Islet of Langerhans (tissue), 1 donor: ENCODE results near the gene MPHOSPH8.
"Not testable (repeated sequence)": the region's sequence is repeated elsewhere in the genome, so short reads cannot be mapped to it uniquely, and the experiment has no call there.

Source experiments
- FAIRE-seq: peaks from one replicate; lab custom pipeline; 2011; peaks lifted over from hg19 to GRCh38; lab: Jason Lieb, UNC

MPHOSPH8 gene

DNA sequence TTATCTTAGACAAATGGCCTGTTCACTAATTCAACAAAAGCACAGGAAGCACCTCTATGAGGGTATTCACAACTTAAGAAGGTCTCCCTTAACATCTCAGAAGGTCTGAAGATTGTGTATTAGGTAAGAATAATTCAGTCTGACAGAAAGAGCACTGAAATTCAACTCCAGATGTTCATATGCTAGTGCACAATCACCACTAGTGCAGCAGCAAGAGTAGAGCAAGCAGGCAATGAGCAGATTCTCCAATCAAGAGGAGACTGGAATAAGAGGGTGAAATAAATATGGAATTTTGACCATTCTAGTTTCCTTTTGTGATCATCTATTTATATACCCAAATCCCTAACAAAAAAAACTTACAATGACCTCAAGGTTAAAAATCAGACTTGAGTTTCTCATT lies 52.0 kb downstream of the MPHOSPH8 start:
- FAIRE-seq, result no peak

DNA sequence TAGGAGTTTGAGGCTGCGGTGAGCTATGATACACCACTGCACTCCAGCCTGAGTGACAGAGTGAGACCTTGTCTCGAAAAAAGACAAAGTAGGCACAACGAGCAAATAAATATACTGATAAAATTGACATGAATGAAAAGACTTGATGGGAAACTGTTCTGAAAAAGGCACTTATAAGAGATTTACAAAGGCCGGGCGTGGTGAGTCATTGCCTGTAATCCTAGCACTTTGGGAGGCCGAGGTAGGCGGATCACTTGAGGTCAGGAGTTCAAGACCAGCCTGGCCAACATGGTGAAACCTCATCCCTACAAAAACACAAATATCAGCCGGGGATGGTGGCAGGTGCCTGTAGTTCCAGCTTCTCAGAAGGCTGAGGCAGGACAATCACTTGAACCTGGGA lies 58.0 kb downstream of the MPHOSPH8 start:
- not testable (repeated sequence) for FAIRE-seq

DNA sequence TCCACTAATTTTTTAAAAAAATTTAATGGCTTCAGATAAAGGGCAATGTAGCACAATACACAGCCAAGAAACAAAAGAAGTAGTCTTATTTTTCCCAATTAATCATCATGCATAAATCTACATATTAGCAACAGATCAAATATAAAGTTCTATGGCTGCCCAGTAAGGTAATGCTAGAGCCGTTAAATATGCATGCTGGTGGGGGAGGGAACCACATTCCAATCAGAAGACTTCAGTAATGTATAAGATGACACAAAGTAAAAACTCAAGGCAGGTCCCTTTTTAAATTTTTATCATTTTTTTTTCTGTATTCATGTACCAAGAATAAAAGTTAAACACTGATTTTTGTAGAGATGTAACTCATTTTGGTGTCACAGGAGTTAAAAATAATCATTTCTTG lies 62.0 kb downstream of the MPHOSPH8 start:
- FAIRE-seq, result no peak

GRCh38 chr13:19695829-19696228 lies 62.4 kb downstream of the MPHOSPH8 start:
- no peak for FAIRE-seq

DNA sequence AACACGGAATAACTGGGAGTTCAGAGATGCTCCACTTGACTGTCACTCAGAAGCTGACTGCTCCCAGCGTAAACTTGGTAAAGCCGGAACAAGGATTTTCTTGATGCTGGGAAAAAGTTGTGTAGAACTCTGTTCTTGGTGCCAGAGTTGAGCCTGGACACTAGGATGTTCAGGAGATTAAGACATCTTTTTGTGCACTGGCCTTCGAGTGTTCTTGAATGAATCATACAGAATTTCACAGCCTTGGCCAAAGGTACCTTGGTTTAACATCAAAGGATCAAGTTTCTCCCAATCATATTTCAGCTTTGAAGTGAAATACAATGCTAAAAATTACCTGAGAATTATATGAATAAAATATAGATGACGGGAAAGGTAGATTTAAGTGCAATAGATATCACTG lies 67.5 kb downstream of the MPHOSPH8 start:
- FAIRE-seq, result not testable (repeated sequence)

DNA sequence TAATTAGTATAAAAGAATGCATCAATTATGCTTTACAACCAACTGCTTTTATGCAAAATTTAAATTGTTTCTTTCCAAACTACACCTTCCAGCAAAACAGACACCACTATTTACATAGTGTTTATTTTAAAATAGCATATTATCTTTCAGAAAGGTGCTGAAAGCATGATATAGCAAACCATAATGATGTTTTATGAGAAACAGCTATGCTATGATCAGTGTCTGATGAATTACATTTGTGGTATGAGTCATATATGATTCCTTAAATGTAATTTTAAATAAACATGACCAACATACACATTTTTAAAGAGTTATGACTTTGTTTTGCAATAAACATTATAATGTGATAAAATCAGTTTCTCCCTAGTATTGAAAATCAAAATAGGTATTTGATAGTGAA lies 68.2 kb downstream of the MPHOSPH8 start:
- peak; percentile 81 for FAIRE-seq

DNA sequence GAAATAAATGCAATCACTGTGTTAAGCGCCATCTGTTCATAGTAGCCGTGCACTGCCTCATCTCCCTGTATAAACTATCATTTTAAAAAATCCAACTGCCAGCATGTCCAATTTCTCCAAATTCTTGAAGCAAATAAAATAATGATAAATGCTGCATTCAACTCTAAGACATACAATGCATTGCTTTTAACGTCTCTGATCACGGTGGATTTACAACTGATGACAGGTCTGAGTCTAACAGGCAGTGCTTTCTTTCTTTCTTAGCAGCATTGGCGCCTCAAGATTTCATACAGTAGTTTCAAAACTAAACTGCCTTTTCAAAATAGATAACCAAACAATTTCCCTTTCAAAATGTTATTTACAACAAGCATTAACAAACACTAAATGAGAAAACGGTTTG lies 70.8 kb downstream of the MPHOSPH8 start:
- not testable (repeated sequence) for FAIRE-seq

DNA sequence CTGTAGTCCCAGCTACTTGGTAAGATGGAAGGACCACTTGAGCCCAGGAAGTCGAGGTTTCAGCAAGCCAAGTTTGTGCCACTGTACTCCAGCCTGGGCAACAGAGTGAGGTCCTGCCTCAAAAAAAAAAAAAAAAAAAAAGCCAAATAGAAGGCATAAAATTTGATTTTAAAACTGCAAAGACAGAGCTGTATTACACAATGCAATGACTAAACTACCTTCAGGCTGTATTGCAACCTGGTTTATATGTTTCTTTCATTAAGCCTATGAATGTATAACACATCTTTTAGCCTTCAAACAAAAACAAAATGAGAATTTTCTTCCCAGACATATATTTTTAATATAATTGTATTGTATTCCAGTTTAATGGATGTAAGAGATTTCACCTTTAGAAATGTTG lies 75.6 kb downstream of the MPHOSPH8 start:
- peak; percentile 80 for FAIRE-seq

GRCh38 chr13:19709782-19710181 lies 76.3 kb downstream of the MPHOSPH8 start:
- peak; percentile 87 for FAIRE-seq

DNA sequence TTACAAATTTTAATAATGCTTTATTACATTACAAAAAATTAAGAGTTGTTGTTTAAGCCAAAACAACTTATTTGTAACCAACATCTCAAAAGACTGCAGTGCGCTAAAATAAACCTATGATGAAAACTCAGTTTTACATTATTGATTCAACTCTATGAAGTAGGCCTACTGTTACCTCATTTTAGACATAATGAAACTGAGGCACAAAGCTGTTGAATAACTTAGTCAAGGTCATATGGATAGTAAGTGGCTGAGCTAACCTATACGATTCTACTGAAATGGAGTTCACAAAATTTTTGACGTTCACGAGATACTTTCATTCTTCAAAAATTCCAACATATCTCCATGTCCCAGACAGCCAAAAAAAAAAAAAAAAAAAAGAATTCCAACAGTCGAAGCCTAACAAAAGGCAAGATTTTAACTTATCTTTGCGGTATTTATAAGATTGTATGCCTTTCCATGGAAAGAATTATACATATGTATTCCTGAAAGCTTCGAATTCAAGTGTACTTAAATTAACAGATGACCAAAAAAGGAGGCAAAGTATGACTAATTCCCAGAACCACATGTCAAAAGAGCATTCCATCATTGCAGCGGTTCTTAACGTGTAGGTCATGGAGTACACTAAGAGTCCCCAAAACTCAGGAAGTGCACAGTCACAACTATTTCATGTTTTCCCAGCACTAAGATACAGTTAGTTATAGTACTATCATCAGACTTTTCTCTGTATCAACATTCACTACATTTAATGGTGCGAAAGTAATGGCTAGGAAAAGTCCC lies 79.9 kb downstream of the MPHOSPH8 start:
- no peak for FAIRE-seq

DNA sequence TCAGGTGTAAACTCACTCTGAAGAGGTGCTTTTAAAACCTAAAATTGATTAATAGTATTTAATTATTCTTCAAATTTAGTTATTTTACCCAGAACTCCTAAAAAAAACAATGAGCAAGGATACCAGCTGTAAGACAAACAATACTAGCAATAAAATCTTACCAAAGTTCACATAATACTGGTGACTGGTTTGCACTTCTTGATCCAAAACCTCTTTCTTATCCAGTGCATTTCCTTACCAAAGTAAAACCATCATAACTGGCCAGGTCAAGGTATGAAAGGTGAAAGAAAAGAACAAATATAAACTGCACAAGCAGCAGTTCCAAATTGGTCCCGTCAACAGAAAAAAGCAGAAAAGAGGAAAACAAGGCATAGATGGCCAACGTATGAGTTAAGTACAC lies 86.6 kb downstream of the MPHOSPH8 start:
- FAIRE-seq, result no peak
